Hematopoietic multipotent progenitor cell treated with erythropoietin and hydrocortisone succinate and interleukin-3 and kit ligand, for 6 days (in vitro differentiated cells): Measurements from ENCODE around the gene EGR4.
A peak's percentile ranks its signal among the peaks of the same experiment; 100 is the strongest.

Experiments
- DNase-seq: peaks from one replicate; pipeline ENCODE4 v3.0.0-alpha.2; 2015

EGR4 gene

DNA sequence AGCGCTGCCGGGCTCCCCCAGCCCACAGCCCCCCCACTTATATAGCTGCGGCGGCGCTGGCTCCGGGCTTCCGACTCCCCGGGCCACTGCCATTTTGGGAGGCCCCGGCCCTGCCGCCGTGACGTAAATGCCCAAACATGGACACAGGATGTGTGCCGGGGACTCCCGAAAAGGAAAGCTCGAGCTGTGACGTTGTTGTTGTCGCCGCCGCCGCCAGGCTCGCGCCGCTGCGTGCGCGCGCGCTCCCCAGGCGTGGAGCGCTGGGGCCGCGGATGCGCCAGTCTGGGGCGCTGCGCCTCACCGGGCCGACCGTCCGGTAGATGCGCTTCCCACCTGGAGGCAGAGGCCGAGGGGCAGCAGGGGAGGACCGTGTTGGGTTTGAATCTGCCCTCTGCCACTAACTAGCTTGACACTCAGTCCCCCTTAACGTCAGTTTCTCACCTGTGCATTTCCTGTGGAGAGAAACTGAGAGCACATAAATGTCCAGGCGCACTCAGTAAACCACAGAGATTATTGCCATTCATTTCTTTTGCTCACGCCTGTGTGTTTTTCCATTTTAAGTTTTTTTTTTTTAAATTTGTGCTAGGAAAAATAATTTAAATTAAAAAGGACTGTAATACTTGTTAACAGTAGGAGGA is at the start of gene EGR4:
EGR4 (minus strand) TSS at position 15 of the 638 bp plus-strand sequence. CDS start 231 bp downstream, outside the sequence.
- peak; percentile 71 for DNase-seq

DNA sequence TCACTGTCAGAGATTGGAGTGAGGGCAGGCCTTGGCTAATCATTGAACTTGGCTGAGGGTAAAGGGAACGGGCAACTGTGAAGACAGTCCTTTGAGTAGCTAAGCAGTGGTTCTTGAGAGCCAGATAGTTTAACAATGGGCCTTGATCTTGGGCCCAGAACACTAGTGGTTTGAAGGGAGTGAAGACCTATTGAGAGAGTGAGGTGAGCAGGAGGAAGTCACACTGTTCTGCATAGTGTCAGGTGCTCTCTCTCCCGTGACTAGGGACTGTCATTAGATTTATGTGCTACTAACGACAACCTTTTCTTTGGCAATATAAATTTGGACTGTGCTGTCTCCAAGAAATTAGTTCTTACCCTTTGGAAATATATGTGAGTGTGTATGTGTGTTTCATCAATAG is 47.7 kb upstream of the EGR4 start:
- no peak for DNase-seq

GRCh38 chr2:73339201-73339600 is 45.9 kb upstream of the EGR4 start:
- DNase-seq, result no peak

- no peak for DNase-seq
These were observed 44.5 kb upstream of the EGR4 start for GRCh38 chr2:73337828-73338227.

DNA sequence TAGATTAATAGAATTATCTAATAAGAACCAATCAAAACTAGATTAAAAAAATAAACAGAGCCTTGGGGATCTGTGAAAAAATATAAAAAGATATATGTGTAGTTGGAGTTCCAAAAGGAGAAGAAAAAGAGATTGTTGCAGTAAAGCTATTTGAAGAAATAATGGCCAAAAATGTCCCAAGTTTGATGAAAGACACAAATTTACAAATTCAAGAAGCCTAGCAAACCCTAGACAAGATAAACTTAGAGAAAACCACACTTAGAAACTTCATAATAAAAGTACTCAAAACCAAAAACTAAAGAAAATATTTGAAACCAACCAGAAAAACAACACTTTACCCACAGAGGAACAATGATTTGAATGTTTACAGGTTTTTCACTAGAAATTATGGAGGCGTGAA is 41.3 kb upstream of the EGR4 start:
- no peak for DNase-seq

DNA sequence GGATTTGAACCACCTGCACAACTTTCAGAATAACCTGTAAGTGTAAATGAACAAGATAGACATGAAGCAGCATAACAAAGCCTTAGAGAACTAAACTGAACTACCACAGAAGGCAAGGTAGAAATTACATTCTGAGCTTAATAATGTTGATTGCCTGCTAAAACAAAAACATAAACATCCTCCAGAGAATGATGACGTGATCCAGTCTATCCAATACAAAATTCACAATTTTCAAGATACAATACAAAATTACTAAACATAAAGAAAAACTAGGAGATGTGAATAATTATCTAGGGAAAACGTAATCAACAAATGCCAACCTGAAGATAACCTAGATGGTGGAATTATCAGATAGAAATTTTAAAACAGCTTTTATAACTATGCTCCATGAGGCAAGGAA is 40.7 kb upstream of the EGR4 start:
- DNase-seq, result no peak

GRCh38 chr2:73333564-73333963 is 40.2 kb upstream of the EGR4 start:
- DNase-seq, result no peak

GRCh38 chr2:73324126-73324725 is 30.9 kb upstream of the EGR4 start:
- no peak for DNase-seq

DNA sequence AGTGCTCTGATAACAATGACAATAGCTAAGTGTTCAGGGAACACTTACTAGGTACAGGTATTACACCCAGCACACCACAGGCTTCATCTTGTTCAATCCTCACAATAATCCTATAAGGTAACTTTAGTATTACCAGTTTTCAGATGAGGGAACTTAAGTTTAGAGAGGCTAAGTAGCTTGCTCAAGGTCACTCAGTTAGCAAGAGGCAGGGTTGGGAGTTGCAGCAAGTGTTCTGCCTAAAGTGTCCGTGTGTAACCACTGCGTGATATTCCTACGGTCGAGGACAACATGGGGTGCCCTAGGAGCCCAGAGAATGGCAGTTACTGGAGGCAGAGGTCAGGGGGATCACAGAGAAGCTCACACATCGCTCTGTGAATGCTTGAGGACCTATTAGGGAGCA is 30.2 kb upstream of the EGR4 start:
- DNase-seq, result no peak

GRCh38 chr2:73314441-73314840 is 21.1 kb upstream of the EGR4 start:
- DNase-seq, result no peak

GRCh38 chr2:73307720-73308119 is 14.4 kb upstream of the EGR4 start:
- DNase-seq, result no peak

- no peak for DNase-seq
These were observed 8.3 kb upstream of the EGR4 start for GRCh38 chr2:73301636-73302035.

DNA sequence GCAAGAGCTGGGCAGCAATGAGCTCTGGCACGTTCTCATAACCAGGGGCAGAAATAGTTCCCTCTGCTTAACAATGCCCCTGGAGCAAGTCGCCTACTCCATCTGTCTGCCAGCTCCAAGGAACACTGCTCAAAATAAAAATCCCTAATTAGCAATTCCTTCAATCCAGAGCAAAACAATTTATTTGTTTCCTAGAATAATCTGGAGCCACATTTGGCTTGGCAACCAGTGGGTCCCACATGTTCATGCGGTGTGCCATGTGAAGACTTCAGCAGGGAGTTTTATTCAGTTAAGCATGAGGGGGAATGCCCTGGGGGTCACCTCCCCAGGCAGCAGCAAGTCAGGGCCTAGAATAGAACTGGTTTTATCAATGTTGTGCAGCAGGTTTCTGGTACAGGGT is 7.6 kb upstream of the EGR4 start:
- DNase-seq, result no peak

GRCh38 chr2:73297586-73297985 is 4.2 kb upstream of the EGR4 start:
- DNase-seq, result no peak

- no peak for DNase-seq
These were observed 3.8 kb upstream of the EGR4 start for GRCh38 chr2:73297151-73297559.

- DNase-seq, result no peak
These were observed 2.5 kb upstream of the EGR4 start for GRCh38 chr2:73295751-73296400.

GRCh38 chr2:73294239-73294638 is 891 bp upstream of the EGR4 start:
- no peak for DNase-seq

DNA sequence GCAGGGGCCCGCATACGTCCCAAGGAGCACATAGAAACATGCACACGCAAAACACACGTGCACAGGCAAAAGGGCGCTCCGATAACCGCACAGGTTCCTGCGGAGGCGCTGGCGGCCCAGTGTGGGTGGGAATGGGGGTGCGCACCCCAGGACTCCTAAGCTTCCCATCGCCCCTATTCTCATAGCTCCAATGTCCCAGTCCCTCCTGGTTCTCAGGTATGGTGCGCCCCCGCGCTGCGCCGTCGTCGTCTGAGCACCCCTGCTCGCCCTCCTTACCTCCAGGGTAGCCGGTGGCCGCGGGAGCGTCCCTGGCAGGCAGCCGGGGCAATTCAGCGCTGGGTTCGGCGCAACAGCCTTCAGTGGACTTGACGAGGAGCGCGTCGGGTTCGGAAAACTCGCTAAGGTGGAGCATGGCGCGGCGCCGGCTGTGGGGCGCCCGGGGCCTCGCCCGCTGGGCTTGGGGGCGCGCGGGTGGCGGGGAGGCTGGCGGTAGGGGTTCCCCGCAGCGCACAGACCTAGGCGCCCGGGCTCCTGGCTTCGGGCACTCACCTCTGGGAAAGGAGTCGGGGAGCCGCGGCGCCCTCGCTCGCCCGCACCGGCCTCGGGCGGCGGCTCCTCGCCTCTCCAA is 328 bp downstream of the EGR4 start:
- no peak for DNase-seq

- no peak for DNase-seq
These were observed 937 bp downstream of the EGR4 start for GRCh38 chr2:73292316-73292905.

DNA sequence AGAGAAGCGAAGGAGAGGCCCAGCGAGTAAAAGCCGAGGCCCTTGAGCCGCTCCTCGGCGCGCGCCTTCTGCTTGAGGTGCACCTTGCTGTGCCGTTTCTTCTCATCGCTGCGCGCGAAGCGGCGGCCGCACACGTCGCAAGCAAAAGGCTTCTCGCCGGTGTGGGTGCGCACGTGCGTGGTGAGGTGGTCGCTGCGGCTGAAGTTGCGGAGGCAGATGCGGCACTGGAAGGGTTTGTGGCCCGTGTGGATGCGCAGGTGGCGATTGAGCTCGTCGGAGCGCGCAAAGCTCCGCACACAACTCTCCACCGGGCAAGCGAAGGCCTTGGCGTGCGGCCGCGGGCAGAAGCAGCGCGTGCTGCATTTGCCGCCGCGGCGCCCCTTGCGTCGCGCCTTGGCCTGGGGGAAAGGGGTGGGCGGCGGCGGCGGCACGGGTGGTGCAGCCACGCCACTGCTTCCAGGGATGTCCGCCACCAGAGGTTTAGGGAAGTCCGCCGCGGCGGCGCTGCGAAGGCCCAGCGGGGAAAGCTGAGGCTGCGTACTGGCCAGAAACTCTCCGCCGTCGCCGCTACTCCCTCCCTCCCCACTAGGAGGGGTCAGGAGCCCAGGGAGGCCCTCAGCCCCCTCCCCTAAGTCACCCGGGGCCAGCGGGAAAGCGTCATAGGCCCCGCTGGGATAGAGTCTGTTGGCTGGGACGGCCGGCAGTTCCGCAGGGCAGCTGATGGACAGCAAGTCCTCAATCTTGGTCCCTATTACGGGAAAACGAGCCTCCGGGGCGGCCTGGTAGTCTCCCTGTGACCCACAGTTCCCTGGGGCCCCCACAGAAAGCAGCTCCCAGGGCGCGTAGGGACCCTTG is 1.7 kb downstream of the EGR4 start:
- DNase-seq, result no peak

DNA sequence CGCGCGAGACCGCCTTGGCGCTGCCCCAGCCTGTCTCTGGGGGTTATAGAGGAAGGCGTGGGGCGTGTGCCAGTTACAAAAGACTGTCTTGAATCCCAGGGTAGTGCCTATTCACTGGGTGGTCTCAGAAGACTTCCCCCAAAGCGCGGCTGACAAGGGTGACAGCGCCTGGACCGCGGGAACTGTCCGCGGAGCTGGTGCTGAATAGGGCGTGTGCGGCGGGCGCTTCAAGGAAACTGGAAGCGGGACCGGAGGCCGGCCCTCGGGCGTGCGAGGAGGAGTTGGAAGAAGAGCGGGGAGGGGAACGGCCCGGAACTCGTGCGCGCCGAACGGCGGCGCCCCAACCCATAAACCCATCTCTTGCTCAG is 2.3 kb downstream of the EGR4 start:
- DNase-seq, result peak; percentile 81

DNA sequence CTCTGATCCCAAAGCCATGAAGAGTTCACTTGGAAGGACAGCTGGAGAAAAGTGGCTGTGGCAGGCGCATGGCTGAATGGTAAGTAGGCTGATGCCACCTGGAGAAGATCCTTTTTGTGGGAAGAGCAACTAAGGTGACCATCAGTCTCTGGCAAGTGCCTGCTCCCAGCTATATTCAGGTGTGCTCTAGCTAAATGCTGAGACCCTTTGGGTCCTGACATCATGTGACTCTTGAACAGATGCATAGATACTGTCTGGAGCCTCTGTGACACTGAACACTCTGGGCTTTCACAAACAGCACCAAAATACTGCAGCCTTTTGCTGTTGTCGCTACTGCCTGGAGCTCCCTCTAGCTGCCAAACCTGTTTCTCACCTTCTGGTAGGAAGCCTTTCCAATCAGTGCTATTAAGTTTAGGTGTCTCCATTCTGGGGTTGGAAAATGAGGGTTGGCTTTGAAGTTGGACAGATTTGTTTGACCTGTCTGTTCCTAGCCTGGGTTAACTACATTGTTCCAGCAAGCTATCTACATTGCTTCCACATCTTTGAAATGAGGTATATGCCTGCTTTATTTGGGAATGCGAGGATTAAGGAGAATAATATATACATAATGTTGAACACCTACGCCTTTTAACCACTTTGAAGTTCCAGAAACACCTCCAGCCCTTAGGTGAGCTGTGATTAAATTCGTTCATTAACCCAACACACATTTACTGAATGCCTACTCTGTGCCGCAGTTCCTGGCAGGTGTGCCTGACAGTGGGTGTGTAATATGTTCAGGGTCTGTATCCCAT is 3.1 kb downstream of the EGR4 start:
- peak; percentile 74 for DNase-seq
